SK-N-MC (cell line): ENCODE measurements around the gene TIAM1.

Experiments
- EZH2 ChIP-seq: fragments of 200-600 bp; sonication (generic); IDR thresholded peaks from one replicate; pipeline ENCODE4 v1.6.1; 2017; ENCODE audit warnings: antibody characterized with exemption
- FOXP2 ChIP-seq: optimal IDR thresholded peaks from 2 replicates; pipeline ENCODE3; 2011; ENCODE audit warnings: mild to moderate bottlenecking, moderate library complexity; ENCODE audit not compliant: insufficient read depth; ENCODE audit errors: extremely low read length, control extremely low read depth
- POLR2AphosphoS5 ChIP-seq: IDR thresholded peaks from 2 replicates; pipeline ENCODE4 v1.6.1; 2012; ENCODE audit warnings: mild to moderate bottlenecking, low read depth, low read length, borderline replicate concordance

- TF ChIP-seq EZH2 (no peak), POLR2AphosphoS5 (no peak), FOXP2 (no peak)
Observed at GRCh38 chr21:31172328-31172727, 171.7 kb downstream of the TIAM1 start.
